ENCODE data around the gene ENAH. TPM values are rescaled to one million over a fixed set of nuclear protein-coding genes. Genes with fewer than 3 reads are reported as not detected.
A peak's percentile ranks its signal among the peaks of the same experiment; 100 is the strongest.

ENAH gene
- total RNA-seq, 1 experiment from 2014 or later, result 285 TPM

DNA sequence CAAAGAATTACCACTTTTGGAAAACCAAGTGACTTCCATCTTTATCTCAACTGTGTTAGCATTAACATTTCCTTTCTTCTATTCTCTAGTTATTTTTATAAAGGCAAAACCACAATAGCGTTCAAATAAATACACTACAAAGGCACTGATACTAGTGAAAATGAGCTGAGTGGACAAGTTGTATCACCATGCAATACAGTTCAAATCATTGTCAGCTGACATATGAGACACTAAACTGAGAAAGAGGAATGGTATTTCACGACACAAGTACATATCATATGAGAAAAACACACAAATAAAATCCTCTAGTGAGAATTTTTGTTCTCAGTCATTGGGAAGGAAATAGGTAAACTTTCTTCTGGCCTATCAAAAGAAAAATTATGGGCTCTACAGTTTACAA, 26.2 kb downstream of the ENAH start:
- no CpG with 5 or more reads among the region's 2 CpGs for WGBS (ENCODE audit: extremely low coverage, insufficient read length, low lambda C conversion rate)
- Histone ChIP-seq H2BK5ac (ENCODE audit: insufficient read length, low read length) (no peak overlapping the region), H3K9ac (ENCODE audit: extremely low read depth, insufficient read length, low read length) (no peak overlapping the region), H3K23me2 (ENCODE audit: insufficient read length, low read depth, low read length, poor library complexity, severe bottlenecking) (no peaks in the 10 kb centered on the region), H3T11ph (ENCODE audit: low read length) (no peak overlapping the region), H3K9me3 (ENCODE audit: control insufficient read depth, low read depth, low read length) (no peaks in the 10 kb centered on the region), H3K23ac (ENCODE audit: insufficient read length, low read depth, low read length) (no peak overlapping the region), H2AK5ac (ENCODE audit: insufficient read length, low read length) (no peak overlapping the region), H2BK15ac (ENCODE audit: low read depth, low read length) (no peak overlapping the region), H4K5ac (ENCODE audit: insufficient read length, low read depth, low read length) (no peak overlapping the region), H4K20me1 (ENCODE audit: control insufficient read depth, insufficient read depth, insufficient read length) (peaks cover 2% of the 10 kb centered on the region), H2BK20ac (ENCODE audit: low read depth, low read length, poor library complexity, severe bottlenecking) (no peak overlapping the region), H3K4me2 (ENCODE audit: insufficient read depth, insufficient read length, low read length) (no peak overlapping the region), H3K56ac (ENCODE audit: insufficient read length, low read depth, low read length) (no peak overlapping the region), H4K8ac (replicated peaks; ENCODE audit: insufficient read length, low read depth, low read length) (no peak overlapping the region), H3K79me1 (ENCODE audit: insufficient read depth, low read depth, low read length, poor library complexity, severe bottlenecking) (peaks cover 8% of the 10 kb centered on the region), H3K18ac (ENCODE audit: insufficient read length, low read depth, low read length) (no peak overlapping the region), H3K4ac (ENCODE audit: low read depth, low read length) (no peak overlapping the region), H2AFZ (ENCODE audit: low read length) (no peak overlapping the region), H2BK12ac (ENCODE audit: insufficient read length, low read depth, low read length) (no peak overlapping the region), H3K4me1 (ENCODE audit: insufficient read depth, low read length) (peaks cover 6% of the 10 kb centered on the region), H3K27me3 (ENCODE audit: insufficient read depth, low read length) (no peaks in the 10 kb centered on the region), H4K91ac (ENCODE audit: insufficient read length, low read depth, low read length) (no peak overlapping the region), H3K14ac (ENCODE audit: insufficient read depth, low read length) (no peak overlapping the region), H2BK120ac (ENCODE audit: low read depth, low read length, poor library complexity, severe bottlenecking) (no peak overlapping the region), H3K27ac (ENCODE audit: insufficient read length, low read depth, low read length) (no peak overlapping the region), H3K79me2 (ENCODE audit: insufficient read depth, low read length) (peaks cover 54% of the 10 kb centered on the region)
- no peaks in the 10 kb centered on the region for H3K27me3 Mint-ChIP-seq (ENCODE audit: low read depth)
- H3K36me3 Mint-ChIP-seq (ENCODE audit: insufficient read depth in 1 of 3, low read depth in 3 of 3), result peaks cover 8 to 26% (median 22%) of the 10 kb centered on the region in 3 experiments; a peak in 6 of 7 replicates
- H3K27ac Mint-ChIP-seq, result peak overlapping the region in 1 of 3 experiments; percentile 85; a peak in 1 of 7 replicates
- TF ChIP-seq, protein P1, sequence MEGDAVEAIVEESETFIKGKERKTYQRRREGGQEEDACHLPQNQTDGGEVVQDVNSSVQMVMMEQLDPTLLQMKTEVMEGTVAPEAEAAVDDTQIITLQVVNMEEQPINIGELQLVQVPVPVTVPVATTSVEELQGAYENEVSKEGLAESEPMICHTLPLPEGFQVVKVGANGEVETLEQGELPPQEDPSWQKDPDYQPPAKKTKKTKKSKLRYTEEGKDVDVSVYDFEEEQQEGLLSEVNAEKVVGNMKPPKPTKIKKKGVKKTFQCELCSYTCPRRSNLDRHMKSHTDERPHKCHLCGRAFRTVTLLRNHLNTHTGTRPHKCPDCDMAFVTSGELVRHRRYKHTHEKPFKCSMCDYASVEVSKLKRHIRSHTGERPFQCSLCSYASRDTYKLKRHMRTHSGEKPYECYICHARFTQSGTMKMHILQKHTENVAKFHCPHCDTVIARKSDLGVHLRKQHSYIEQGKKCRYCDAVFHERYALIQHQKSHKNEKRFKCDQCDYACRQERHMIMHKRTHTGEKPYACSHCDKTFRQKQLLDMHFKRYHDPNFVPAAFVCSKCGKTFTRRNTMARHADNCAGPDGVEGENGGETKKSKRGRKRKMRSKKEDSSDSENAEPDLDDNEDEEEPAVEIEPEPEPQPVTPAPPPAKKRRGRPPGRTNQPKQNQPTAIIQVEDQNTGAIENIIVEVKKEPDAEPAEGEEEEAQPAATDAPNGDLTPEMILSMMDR (conservative IDR thresholded peaks at IDR 0.05), result no peak
- DNase-seq, result no peak
- no peaks in the 10 kb centered on the region for H3K9me3 Mint-ChIP-seq
- peaks cover 41 to 49% of the 10 kb centered on the region in 2 experiments for H3K4me1 Mint-ChIP-seq
- H3K4me3 Mint-ChIP-seq, result no peak overlapping the region
